WI38 (cell line): Measurements from ENCODE around the gene TEX48.

Source experiments
- H3K4me3 ChIP-seq: 2 replicates; pipeline ENCODE4 v1.5.1; 2011; ENCODE audit warnings: low read depth, mild to moderate bottlenecking, control low read depth, low read length
- TF ChIP-seq, protein P1 (sequence below): IDR thresholded peaks from 2 replicates; pipeline ENCODE4 v1.5.1; 2012; ENCODE audit warnings: low read depth, mild to moderate bottlenecking, control low read depth, low read length

The TEX48 gene

DNA sequence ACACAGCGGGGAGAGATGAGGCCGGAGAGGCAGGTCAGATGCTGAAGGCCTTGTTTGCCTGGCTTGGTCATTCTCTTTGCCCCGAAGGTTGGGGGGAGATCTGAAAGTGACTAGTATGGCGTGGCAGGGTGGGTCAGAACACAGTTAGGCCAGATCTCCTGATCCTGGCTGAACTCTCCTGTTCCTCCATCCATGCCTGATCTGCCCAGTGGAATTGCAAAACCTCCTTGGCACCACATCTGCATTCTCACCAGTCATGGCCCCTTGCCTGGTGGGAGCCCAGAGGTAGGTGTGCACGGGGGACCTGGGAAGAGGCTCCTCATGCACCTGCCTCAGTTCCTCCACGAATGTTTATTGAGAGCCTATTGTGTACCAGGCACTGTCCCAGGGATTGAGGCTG is 47.6 kb downstream of the TEX48 start:
- H3K4me3 ChIP-seq = no peak overlapping the region
- TF ChIP-seq, protein P1, sequence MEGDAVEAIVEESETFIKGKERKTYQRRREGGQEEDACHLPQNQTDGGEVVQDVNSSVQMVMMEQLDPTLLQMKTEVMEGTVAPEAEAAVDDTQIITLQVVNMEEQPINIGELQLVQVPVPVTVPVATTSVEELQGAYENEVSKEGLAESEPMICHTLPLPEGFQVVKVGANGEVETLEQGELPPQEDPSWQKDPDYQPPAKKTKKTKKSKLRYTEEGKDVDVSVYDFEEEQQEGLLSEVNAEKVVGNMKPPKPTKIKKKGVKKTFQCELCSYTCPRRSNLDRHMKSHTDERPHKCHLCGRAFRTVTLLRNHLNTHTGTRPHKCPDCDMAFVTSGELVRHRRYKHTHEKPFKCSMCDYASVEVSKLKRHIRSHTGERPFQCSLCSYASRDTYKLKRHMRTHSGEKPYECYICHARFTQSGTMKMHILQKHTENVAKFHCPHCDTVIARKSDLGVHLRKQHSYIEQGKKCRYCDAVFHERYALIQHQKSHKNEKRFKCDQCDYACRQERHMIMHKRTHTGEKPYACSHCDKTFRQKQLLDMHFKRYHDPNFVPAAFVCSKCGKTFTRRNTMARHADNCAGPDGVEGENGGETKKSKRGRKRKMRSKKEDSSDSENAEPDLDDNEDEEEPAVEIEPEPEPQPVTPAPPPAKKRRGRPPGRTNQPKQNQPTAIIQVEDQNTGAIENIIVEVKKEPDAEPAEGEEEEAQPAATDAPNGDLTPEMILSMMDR = no peak

DNA sequence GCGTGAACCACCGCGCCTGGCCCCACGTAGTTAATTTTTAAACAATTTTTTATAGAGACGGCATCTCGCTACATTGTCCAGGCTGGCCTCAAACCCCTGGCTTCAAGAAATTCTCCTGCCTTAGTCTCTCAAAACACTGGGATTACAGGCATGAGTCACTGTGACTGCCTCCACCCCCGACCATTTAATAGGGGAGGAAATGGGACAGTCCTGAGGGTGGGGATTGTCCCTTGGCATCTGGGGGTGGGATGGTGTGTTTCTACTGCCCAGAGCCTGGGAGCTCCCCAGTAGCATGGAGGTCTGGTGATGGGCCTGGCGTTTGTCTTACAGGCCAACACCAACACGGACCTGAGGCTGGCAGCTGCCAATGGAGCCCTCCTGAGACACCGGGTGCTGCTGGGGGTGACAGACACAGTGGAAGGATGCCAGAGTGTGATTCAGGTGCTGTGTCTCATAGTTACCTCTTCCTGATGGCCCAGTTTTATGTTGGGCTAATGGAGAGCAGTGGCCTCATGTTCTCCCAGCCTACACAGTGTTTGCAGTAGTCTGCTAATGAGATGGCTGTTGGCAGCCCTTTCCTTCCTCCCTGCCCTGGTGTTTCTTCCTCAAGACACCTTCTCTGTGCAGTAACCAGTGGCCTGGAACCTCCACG is 48.4 kb downstream of the TEX48 start:
- TF ChIP-seq, protein P1 = no peak
- no peak overlapping the region for H3K4me3 ChIP-seq

DNA sequence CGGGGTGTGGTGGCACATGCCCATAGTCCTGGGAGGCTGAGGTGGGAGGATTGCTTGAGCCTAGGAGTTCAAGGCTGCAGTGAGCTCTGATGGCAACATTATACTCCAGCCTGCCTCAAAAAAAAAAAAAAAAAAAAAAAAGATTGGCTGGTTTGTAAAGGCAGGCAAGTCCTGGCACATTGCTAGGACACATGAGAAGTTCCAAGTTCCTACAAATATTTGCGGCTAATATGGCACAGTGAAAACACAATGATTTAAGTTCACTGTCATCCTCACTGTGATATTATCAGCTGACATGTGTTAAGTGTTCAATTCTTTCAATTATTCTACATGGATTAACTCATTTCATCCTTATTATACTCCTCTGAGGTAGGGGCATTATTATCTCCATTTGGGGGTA is 50.8 kb downstream of the TEX48 start:
- TF ChIP-seq, protein P1 = no peak
- H3K4me3 ChIP-seq = no peak overlapping the region

DNA sequence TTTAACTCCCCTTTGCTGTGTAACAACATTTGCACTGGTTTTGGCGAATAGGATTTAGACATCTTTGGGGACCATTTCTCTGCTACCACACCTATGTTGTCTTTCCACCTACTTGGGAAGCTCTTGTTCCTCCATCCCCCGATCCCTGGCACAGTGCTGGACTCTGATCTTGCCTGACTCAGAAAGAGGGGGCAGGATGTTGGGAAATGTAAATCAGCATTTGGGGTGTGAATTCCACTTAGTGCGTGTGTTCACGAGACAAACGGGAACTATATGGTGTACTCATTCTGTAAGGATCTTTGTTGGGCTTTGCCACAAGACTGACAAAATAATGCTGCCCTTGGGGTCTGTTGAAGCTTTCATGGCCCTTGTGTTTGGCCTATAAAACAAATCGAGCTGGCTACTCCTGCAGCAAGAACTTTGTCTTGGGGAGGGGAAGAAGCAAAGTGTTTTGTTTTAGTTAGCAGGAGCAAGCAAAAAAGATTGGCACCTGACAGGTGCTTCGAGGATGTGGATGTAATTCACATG is 52.4 kb downstream of the TEX48 start:
- no peak overlapping the region for H3K4me3 ChIP-seq
- TF ChIP-seq, protein P1 = no peak

DNA sequence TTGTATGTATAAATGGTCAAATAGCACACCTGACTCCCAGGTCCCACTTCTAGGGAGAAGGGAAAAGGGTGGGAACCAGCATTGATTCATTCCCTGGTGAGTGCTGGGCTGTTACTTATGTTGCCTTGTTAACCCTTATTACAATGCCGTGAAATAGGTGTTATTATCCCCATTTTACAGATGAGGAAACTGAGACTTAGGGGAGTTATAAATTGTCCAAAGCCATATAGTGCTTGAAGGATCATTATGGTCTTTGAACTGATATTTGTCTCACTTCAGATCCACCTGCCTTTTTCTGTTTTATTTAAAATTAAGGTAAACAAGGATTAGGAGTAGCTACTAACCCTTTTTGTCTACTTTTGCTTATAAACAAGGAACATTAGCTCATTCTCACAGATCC is 54.4 kb downstream of the TEX48 start:
- no peak overlapping the region for H3K4me3 ChIP-seq
- TF ChIP-seq, protein P1 = no peak

DNA sequence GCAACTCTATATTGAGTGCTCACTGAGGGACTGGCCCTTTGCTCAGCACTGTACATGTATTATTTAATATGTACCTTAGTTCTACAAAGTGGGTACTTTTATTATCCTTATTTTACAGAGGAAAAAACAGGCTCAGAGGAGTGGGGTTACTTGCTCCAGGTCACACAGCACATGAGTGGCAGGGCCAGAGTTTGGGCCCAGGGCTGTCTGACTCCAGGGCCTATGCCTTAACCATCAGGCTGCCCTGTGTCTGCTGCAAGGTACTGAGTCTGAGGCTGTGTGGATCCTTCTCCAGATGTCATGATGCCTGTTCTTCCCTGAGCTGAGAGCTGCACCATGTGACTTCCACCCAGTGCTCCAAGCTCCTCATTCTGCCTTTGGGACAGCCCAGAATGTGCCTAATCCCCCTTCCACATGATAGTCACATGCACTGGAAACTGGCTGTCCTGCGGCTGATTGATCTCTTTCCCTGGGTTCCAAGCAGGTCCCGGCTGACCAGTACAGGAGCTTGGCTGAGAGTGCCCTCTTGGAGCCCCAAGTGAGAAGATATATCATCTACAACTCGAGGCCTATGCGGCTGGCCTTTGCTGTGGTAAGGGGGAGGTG is 55.5 kb downstream of the TEX48 start:
- H3K4me3 ChIP-seq = no peak overlapping the region
- TF ChIP-seq, protein P1 = no peak

DNA sequence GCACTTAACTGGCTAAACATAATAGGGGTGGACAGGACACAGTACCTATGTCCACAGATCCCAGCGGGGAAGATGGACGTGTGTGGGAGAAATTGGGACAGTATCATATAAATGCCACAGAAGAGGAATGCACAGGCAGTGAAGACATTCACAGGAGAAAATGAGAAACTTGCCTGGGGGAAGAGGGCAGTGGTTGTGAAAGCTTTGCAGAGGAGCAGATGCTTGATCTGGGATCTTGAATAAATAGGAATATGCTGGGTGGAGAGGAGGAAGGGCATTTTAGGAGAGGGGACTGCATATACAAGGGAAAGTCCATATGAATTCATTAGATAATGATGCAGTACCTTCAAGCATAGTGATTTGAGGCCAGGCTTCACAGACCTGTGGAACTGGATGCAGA is 57.3 kb downstream of the TEX48 start:
- TF ChIP-seq, protein P1 = no peak
- H3K4me3 ChIP-seq = no peak overlapping the region
